Suprapubic skin (tissue), 4 donors: ENCODE results near the gene DNM3.

Source experiments
- EP300 ChIP-seq: sonication (generic); formaldehyde crosslinking; IDR thresholded peaks from one replicate; pipeline ENCODE4 v1.6.1; 2017; ENCODE audit warnings: antibody characterized with exemption
- POLR2AphosphoS5 ChIP-seq, 3 donors: sonication (generic); formaldehyde crosslinking; IDR thresholded peaks; one replicate each; pipeline ENCODE4 v1.6.1; 2017; ENCODE audit warnings: antibody characterized with exemption in 3 of 3
- TF ChIP-seq, protein P1 (sequence below), 2 donors: fragments of 200-600 bp in 1 of 2; fragments of 450-650 bp in 1 of 2; sonication (generic) in 1 of 2; IDR thresholded peaks; one replicate each; pipeline ENCODE4 v1.5.1; 2016 to 2019; ENCODE audit warnings: antibody characterized with exemption in 2 of 2, mild to moderate bottlenecking in 1 of 2, moderate library complexity in 1 of 2

DNA sequence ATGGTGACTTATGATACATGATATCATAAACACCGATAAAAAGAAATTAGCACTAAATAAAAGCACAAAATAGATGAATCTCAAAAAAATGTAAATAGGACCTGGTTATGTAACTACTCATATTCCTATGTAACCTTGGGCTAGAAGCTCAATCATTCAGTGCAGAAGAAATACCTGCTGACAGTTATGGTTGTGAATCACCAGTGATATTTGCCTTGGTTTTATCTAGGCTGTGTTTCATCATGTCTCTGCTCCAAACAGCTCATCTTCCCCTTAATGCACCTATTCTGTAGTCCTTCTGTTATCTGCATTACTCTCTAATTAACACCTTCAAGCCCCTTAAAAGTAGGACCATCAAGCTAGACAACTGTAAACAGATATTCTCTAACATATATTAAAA lies 618.9 kb downstream of the DNM3 start:
- TF ChIP-seq POLR2AphosphoS5 (IDR thresholded peaks at IDR 0.05): no peak
- no peak for TF ChIP-seq EP300
- TF ChIP-seq, protein P1, sequence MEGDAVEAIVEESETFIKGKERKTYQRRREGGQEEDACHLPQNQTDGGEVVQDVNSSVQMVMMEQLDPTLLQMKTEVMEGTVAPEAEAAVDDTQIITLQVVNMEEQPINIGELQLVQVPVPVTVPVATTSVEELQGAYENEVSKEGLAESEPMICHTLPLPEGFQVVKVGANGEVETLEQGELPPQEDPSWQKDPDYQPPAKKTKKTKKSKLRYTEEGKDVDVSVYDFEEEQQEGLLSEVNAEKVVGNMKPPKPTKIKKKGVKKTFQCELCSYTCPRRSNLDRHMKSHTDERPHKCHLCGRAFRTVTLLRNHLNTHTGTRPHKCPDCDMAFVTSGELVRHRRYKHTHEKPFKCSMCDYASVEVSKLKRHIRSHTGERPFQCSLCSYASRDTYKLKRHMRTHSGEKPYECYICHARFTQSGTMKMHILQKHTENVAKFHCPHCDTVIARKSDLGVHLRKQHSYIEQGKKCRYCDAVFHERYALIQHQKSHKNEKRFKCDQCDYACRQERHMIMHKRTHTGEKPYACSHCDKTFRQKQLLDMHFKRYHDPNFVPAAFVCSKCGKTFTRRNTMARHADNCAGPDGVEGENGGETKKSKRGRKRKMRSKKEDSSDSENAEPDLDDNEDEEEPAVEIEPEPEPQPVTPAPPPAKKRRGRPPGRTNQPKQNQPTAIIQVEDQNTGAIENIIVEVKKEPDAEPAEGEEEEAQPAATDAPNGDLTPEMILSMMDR (IDR thresholded peaks at IDR 0.05): no peak
